HepG2 (cell line): Measurements from ENCODE around the gene JMJD1C.

Experiments
- POLR2A ChIP-seq, 2 experiments: IDR thresholded peaks; 2 replicates each; pipeline ENCODE4 v1.6.1; 2011; ENCODE audit warnings: low read depth in 2 of 2, low read length in 2 of 2, mild to moderate bottlenecking in 1 of 2, moderate library complexity in 1 of 2; ENCODE audit not compliant: insufficient read depth in 1 of 2
- RFX5 ChIP-seq: IDR thresholded peaks from 2 replicates; pipeline ENCODE4 v1.6.1; 2011; ENCODE audit warnings: low read depth, low read length, improper control_type of control experiment
- SSRP1 ChIP-seq: IDR thresholded peaks from 2 replicates; pipeline ENCODE4 v1.6.1; 2016; ENCODE audit warnings: control low read depth
- ZNF780A ChIP-seq: sonication (generic); formaldehyde crosslinking; IDR thresholded peaks from 2 replicates; pipeline ENCODE4 v1.8.0; 2022; ENCODE audit warnings: mild to moderate bottlenecking, missing genetic modification reagents, moderate library complexity
- TF ChIP-seq, protein P1 (sequence below): sonication (generic); formaldehyde crosslinking; IDR thresholded peaks from 2 replicates; pipeline ENCODE4 v1.5.0; 2020; ENCODE audit warnings: mild to moderate bottlenecking, missing genetic modification reagents, moderate library complexity
- TF ChIP-seq, protein P2 (sequence below), 2 experiments: fragments of 450-650 bp in 1 of 2; sonication (generic) in 1 of 2; formaldehyde crosslinking in 1 of 2; IDR thresholded peaks; 2 replicates each; pipeline versions ENCODE4 v1.6.1 to v1.8.0; 2016 to 2022; ENCODE audit warnings: antibody characterized with exemption in 1 of 2, mild to moderate bottlenecking in 1 of 2, missing genetic modification reagents in 1 of 2

DNA sequence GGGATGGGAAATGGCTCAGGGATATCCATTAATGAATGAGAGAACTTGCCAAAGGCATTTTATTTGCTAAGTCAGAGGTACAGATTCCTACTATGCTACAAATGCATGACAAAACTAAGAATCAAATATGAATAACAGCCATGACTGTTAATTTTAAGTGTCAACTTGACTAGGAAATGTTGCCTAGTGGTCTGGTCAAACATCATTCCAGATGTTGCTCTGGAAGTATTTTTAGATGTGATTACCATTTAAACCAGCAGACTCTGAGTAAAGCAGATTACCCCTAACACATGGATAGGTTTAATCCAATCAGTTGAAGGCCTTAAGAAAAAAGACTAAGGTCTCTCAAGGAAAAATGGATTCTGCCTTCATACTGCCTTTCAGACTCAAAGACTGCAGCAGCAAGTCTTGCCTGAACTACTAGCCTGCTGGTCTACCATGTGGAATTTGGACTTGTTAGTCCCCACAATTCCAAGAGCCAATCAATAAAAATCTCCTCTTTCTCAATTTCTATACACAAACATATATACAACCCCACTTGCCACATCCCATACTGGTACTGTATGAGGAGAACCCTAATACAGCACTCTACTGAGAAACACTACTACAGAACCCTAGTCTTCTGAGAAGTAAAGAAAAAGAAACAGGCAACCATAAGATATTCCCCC lies 213.5 kb downstream of the JMJD1C start:
- TF ChIP-seq, protein P1, sequence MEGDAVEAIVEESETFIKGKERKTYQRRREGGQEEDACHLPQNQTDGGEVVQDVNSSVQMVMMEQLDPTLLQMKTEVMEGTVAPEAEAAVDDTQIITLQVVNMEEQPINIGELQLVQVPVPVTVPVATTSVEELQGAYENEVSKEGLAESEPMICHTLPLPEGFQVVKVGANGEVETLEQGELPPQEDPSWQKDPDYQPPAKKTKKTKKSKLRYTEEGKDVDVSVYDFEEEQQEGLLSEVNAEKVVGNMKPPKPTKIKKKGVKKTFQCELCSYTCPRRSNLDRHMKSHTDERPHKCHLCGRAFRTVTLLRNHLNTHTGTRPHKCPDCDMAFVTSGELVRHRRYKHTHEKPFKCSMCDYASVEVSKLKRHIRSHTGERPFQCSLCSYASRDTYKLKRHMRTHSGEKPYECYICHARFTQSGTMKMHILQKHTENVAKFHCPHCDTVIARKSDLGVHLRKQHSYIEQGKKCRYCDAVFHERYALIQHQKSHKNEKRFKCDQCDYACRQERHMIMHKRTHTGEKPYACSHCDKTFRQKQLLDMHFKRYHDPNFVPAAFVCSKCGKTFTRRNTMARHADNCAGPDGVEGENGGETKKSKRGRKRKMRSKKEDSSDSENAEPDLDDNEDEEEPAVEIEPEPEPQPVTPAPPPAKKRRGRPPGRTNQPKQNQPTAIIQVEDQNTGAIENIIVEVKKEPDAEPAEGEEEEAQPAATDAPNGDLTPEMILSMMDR: no peak
- TF ChIP-seq POLR2A (IDR thresholded peaks at IDR 0.05; ENCODE audit: insufficient read depth in 1 of 2, low read depth in 2 of 2, low read length in 2 of 2) (no peak), ZNF780A (CRISPR knock-in tag) (no peak), RFX5 (no peak), SSRP1 (CRISPR knock-in tag) (no peak)
- TF ChIP-seq, protein P2, sequence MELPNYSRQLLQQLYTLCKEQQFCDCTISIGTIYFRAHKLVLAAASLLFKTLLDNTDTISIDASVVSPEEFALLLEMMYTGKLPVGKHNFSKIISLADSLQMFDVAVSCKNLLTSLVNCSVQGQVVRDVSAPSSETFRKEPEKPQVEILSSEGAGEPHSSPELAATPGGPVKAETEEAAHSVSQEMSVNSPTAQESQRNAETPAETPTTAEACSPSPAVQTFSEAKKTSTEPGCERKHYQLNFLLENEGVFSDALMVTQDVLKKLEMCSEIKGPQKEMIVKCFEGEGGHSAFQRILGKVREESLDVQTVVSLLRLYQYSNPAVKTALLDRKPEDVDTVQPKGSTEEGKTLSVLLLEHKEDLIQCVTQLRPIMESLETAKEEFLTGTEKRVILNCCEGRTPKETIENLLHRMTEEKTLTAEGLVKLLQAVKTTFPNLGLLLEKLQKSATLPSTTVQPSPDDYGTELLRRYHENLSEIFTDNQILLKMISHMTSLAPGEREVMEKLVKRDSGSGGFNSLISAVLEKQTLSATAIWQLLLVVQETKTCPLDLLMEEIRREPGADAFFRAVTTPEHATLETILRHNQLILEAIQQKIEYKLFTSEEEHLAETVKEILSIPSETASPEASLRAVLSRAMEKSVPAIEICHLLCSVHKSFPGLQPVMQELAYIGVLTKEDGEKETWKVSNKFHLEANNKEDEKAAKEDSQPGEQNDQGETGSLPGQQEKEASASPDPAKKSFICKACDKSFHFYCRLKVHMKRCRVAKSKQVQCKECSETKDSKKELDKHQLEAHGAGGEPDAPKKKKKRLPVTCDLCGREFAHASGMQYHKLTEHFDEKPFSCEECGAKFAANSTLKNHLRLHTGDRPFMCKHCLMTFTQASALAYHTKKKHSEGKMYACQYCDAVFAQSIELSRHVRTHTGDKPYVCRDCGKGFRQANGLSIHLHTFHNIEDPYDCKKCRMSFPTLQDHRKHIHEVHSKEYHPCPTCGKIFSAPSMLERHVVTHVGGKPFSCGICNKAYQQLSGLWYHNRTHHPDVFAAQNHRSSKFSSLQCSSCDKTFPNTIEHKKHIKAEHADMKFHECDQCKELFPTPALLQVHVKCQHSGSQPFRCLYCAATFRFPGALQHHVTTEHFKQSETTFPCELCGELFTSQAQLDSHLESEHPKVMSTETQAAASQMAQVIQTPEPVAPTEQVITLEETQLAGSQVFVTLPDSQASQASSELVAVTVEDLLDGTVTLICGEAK (IDR thresholded peaks at IDR 0.05): no peak
- TF ChIP-seq, protein P2 (CRISPR knock-in tag; IDR thresholded peaks at IDR 0.05): no peak
